ENCODE results near the gene KCNE3. TPM values are rescaled to one million over a fixed set of nuclear protein-coding genes. Genes with fewer than 3 reads are reported as not detected.

KCNE3 gene, protein sequence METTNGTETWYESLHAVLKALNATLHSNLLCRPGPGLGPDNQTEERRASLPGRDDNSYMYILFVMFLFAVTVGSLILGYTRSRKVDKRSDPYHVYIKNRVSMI
- 10 to 100 TPM; 14.3 to 33.3 (median 20.0) TPM for total RNA-seq

- no peaks in the 10 kb centered on the region for H3K36me3 ChIP-seq
- 6 to 10% methylated on average over 18 to 38 of the region's 62 CpGs for WGBS, 2 donors
- H3K27ac ChIP-seq, result peak within 1 kb of the TSS; percentile 42 to 86 (median 84)
- no peaks in the 10 kb centered on the region for H3K27me3 ChIP-seq
- H3K4me1 ChIP-seq, result peaks cover 17 to 42% (median 28%) of the 10 kb centered on the region in 4 donors
- no peaks in the 10 kb centered on the region for H3K9me3 ChIP-seq
- peak; percentile 64 to 90 for DNase-seq
- peak; percentile 76 to 89 for ATAC-seq (ENCODE audit: low FRiP score in 2 of 2)
- peak in 1 of 4 donors; percentile 57 for TF ChIP-seq POLR2A (IDR thresholded peaks at IDR 0.05)
- TF ChIP-seq, protein P1, sequence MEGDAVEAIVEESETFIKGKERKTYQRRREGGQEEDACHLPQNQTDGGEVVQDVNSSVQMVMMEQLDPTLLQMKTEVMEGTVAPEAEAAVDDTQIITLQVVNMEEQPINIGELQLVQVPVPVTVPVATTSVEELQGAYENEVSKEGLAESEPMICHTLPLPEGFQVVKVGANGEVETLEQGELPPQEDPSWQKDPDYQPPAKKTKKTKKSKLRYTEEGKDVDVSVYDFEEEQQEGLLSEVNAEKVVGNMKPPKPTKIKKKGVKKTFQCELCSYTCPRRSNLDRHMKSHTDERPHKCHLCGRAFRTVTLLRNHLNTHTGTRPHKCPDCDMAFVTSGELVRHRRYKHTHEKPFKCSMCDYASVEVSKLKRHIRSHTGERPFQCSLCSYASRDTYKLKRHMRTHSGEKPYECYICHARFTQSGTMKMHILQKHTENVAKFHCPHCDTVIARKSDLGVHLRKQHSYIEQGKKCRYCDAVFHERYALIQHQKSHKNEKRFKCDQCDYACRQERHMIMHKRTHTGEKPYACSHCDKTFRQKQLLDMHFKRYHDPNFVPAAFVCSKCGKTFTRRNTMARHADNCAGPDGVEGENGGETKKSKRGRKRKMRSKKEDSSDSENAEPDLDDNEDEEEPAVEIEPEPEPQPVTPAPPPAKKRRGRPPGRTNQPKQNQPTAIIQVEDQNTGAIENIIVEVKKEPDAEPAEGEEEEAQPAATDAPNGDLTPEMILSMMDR (IDR thresholded peaks at IDR 0.05), result no peak
- H3K4me3 ChIP-seq, result peak within 1 kb of the TSS; percentile 49 to 81 (median 63)
Observed at GRCh38 chr11:74466916-74467885, at the start of gene KCNE3. Gene KCNE3, minus strand, starts transcription at chr11:74467549. Its CDS starts 9,986 bp downstream, at chr11:74457563.

- TF ChIP-seq POLR2A (IDR thresholded peaks at IDR 0.05) (no peak), EP300 (IDR thresholded peaks at IDR 0.05) (no peak), POLR2AphosphoS5 (IDR thresholded peaks at IDR 0.05) (no peak)
- TF ChIP-seq, protein P1 (IDR thresholded peaks at IDR 0.05), result no peak
- H3K9me3 ChIP-seq, result peaks cover 0 to 1% (median 0%) of the 10 kb centered on the region in 4 donors
- 45 to 76% methylated on average over 2 of the region's 2 CpGs for WGBS, 2 donors
- DNase-seq (no peak), ATAC-seq (ENCODE audit: low FRiP score in 2 of 2) (no peak)
- H3K27ac ChIP-seq, result no peak overlapping the region
- no peaks in the 10 kb centered on the region for H3K27me3 ChIP-seq
- no peaks in the 10 kb centered on the region for H3K36me3 ChIP-seq
- no peak overlapping the region for H3K4me3 ChIP-seq
- no peaks in the 10 kb centered on the region for H3K4me1 ChIP-seq
Observed at GRCh38 chr11:74507582-74507981, 40.2 kb upstream of the KCNE3 start.

- no peak overlapping the region for H3K4me3 ChIP-seq
- ATAC-seq (ENCODE audit: low FRiP score in 2 of 2) (no peak), DNase-seq (no peak)
- no peaks in the 10 kb centered on the region for H3K4me1 ChIP-seq
- no peaks in the 10 kb centered on the region for H3K36me3 ChIP-seq
- WGBS, 2 donors, result 91 to 100% methylated on average over 1 of the region's 1 CpG
- TF ChIP-seq, protein P1 (IDR thresholded peaks at IDR 0.05), result no peak
- TF ChIP-seq POLR2A (IDR thresholded peaks at IDR 0.05) (no peak), EP300 (IDR thresholded peaks at IDR 0.05) (no peak), POLR2AphosphoS5 (IDR thresholded peaks at IDR 0.05) (no peak)
- H3K27me3 ChIP-seq, result no peaks in the 10 kb centered on the region
- H3K27ac ChIP-seq, result no peak overlapping the region
- H3K9me3 ChIP-seq, result peaks cover 0 to 4% (median 0%) of the 10 kb centered on the region in 4 donors
Observed at GRCh38 chr11:74506823-74507222, 39.5 kb upstream of the KCNE3 start.

- WGBS, 2 donors, result 86 to 89% methylated on average over 4 of the region's 4 CpGs
- Histone ChIP-seq H3K36me3 (no peaks in the 10 kb centered on the region), H3K27me3 (no peaks in the 10 kb centered on the region), H3K4me1 (no peaks in the 10 kb centered on the region), H3K4me3 (no peak overlapping the region), H3K27ac (no peak overlapping the region), H3K9me3 (peaks cover 0 to 4% (median 0%) of the 10 kb centered on the region in 4 donors)
- TF ChIP-seq EP300 (IDR thresholded peaks at IDR 0.05), result no peak
- TF ChIP-seq, protein P1 (IDR thresholded peaks at IDR 0.05), result no peak
- TF ChIP-seq POLR2AphosphoS5 (IDR thresholded peaks at IDR 0.05), result no peak
- no peak for TF ChIP-seq POLR2A (IDR thresholded peaks at IDR 0.05)
- ATAC-seq (ENCODE audit: low FRiP score in 2 of 2), result no peak
- DNase-seq, result no peak
Observed at GRCh38 chr11:74505911-74506310, 38.6 kb upstream of the KCNE3 start.
